Mesenteric fat pad (tissue), 1 donor: ENCODE data around the gene SEH1L. TPM values are rescaled to one million over a fixed set of nuclear protein-coding genes. Genes with fewer than 3 reads are reported as not detected.
"Not testable (repeated sequence)": the region's sequence is repeated elsewhere in the genome, so short reads cannot be mapped to it uniquely, and the experiment has no call there.

Experiments used
- DNase-seq: peaks from one replicate; pipeline ENCODE4 v3.0.0-alpha.2; 2020; ENCODE audit warnings: low spot score
- total RNA-seq: library from RNA; stranded (reverse); fragmentation: NEBNext Ultra II Directional; extraction: Animal tissue kit (Norgen Biotek cat#: 25700); gene quantifications from one replicate; pipeline ENCODE4 v1.2.1, GENCODE V29; 2021
- donor health status: DM: yes; HTN: yes; CAD: no.

SEH1L gene
- total RNA-seq, 1 donor from 2014 or later, result 57.0 TPM

DNA sequence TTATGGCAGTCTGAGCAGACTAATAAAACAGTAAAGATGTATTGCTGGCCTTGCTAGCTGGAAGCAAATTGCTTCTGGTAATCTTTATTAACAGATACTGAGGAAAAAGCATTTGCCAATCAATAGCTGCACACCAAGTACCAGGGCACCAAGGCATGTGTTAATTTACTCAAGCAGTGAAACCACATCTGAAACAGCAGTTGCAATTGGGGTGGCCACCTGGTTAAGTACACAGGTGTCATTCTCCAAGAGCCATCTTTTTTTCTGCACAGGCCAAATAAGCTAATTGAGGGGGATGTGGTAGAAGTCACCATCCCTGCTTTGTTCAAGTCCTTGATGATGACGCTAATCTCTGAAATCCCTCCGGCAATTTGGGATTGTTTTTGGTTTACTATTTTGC is 8.6 kb upstream of the SEH1L start:
- no peak for DNase-seq

DNA sequence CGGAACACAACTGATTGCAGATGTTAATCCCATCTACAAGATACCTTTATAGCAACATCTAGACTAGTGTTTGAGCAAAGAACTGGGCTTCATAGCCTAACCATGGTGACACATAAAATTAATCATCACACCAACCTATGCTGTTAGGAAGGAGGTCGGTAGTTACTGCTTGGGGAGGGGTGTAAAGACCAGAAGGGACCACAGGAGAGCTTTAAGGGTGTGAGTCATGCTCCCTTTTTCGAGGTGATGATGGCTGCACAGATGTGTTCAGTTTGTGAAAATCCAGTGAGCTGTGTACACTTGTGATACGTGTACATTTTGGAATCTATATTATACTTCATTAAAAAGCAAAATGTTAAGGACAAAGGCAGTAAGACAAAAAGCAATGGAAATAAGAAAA is 4.6 kb upstream of the SEH1L start:
- no peak for DNase-seq

DNA sequence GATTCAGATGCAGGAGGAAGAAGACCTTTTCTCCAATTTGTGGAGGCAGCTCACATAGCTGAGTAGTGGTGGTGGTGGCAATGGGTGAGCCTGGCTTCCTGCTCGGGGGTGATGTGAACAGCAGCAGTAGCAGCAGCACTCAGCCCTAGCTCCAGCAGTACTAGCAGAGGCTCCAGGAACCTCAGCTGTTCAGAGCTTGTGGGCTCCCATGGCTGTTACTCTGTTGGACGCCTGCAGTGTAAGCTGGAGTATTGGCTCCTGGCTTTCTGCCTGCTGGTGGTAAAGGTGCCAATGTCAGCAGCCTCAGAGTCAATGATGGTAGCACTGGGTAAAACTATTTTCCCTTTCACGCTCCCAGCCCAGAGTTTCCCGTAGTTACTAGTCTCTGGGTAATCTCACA is 3.1 kb upstream of the SEH1L start:
- no peak for DNase-seq

DNA sequence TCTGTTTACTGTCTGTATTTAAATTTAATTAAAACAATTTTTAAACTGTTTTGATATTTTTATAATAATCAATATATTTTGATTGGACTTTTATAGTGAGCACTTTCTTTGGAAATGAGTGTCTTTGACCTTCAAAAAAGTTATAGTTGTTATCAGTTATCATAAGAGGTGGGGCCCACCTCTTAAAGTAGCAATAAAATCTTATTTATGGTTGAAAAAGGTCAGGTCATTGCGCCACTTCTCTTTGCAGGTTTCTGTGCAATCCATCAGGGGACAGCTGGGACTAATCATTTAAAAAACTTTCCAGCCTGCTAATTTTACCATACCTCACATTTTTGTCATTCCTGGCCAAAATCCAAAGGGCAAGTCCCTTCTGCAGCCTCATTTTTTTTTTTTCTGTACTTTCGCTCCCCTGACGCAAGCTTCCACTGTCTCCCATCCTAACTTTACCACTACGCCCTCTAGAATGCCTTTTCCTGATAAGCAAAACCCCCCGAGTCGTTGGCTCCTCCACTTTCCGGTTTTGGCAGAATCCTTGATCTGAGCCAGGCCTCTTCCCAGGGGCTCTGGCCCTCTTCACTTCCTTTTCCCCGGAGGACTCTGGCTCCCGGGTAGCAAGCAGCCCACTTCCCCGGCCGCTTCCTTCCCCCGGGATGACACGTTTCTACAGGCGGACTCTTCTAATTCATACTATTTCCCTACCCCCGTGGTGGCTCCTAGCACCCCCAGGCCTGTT is 1.1 kb upstream of the SEH1L start:
- no peak for DNase-seq

DNA sequence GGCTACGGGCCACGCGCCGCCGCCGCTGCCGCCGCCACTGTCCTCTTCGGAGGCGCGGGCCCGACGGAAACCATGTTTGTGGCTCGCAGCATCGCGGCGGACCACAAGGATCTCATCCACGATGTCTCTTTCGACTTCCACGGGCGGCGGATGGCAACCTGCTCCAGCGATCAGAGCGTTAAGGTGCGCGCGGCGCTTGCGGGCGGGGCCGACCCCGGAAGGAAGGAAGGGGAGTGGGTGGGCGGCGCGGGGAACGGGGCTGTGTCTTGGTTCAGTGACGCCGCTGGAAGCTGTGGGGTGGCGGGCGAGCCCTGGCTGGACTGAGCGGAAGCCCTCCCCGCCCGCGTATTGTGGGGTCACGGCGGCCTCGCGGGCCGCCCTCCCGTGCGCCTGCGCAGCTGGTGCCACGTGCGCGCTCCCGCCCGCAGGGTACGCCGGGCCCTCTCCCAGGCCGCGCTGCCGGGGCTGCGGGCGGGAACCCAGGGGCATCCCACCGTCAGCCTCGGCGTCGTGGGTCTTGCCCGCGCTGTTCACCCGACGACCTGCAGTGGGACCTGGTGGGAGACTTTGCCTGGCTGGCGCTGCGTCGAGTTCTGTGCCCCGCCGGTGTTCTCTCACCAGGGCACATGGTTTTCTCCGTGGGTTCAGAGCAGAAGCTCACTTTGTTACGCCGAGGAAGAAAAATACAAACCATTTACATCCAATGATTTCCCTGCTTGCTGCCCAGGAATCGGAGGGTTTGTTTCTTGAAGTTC is 416 bp downstream of the SEH1L start:
- DNase-seq, result peak; percentile 97

DNA sequence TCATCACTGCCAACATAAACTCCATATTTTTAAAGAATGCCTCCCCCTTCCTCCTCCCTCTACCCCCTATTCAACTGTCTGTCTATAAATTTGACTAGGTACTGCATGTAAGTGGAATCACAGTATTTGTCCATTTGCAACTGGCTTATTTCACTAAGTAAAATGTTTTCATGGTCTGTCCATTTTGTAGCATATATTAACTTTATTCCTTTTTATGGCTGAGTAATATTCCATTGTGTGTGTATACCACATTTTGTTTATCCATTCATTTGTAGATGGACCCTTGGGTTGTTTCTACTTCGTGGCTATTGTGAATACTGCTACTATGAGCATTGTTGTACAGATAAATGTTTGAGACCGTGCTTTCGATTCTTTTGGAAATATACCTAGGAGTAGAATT is 10.7 kb downstream of the SEH1L start:
- no peak for DNase-seq

DNA sequence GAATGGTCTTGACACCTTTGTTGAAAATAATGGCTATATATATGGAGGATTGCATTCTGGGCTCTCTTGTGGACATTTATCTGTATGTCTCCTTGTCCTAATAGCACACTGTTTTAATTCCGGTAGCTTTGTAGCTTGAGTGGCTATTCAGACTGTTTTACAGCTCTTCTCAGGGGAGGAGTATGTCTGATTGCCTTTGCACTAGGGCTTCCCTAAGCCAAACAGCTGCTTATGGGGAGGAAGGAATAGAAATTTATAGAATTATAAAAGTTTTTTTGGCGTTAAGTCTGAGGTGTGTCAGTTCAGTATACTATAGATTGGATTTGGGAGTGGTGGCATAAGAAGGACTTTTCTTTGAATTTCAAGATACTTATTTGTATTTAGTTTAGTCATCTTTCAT is 12.6 kb downstream of the SEH1L start:
- no peak for DNase-seq

DNA sequence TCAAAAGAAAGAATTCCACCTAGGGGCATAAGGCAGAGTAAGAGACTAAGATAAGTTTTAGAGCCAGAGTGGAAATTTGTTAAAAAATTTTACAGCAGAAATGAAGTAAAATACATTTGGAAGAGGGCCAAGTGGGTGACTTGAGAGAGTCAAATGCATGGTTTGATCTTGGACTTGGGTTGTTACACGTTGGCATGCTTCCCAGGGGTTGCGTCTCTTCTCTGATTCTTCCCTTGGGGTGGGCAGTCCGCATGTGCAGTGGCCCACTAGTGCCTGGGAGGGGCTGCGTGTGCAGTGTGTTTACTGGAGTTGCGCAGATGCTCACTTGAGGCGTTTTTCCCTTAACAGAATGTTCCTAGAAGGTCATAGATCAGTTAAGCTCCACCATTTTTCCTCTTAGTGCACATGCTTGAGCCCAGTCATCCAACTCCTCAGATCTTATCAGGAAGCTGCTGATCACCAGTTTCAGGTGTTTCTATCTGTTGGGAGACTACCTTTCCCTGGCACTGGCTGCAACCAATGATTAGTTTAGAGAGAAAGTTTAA is 13.1 kb downstream of the SEH1L start:
- DNase-seq, result no peak

DNA sequence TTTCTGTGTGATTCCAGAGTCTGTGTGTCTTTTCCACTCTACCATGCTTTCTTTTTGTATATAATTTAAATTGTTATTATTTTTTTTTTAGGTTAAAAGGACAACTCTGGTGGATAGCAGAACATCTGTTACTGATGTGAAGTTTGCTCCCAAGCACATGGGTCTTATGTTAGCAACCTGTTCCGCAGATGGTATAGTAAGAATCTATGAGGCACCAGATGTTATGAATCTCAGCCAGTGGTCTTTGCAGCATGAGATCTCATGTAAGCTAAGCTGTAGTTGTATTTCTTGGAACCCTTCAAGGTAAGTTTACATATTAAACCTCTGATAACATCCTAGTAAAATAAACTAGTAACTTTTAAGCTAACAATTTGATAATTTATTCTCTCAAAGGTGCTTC is 15.3 kb downstream of the SEH1L start:
- no peak for DNase-seq

DNA sequence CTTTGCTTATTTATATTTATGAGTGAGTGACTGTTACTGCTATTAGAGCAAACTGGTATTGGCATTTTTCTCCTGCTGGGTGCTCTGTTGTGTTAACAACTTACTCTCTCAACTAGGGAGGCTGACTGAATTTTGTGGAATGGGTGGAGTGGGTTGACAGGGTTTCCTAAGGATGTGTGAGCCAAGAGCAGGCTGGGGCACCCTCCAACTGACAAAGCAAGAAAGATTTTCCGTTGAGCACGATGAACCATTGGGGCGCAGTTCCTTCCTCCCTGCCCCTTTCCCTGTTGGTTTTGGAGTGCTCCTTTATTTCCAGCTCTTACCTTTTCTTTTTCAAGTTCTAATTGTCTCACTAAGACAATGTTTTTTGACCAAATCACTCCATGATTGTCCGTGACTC is 20.3 kb downstream of the SEH1L start:
- DNase-seq, result no peak

DNA sequence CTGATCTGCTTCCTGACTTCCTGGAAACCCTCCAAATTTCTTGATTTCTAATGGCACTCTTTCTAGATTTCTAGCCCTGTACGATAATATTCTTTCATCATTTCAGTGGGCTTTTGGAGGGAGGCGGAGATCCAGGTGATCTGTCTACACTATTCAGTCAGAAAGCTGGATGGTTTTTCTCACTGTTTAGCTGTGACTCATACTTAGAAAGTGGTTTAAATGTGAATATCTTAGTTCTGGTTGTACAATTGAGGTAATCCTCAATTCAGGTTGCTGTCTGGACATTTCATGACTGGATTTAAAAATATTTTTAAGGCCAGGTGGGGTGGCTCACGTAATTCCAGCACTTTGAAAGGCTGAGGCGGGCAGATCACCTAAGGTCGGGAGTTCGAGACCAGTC is 20.8 kb downstream of the SEH1L start:
- DNase-seq, result no peak

DNA sequence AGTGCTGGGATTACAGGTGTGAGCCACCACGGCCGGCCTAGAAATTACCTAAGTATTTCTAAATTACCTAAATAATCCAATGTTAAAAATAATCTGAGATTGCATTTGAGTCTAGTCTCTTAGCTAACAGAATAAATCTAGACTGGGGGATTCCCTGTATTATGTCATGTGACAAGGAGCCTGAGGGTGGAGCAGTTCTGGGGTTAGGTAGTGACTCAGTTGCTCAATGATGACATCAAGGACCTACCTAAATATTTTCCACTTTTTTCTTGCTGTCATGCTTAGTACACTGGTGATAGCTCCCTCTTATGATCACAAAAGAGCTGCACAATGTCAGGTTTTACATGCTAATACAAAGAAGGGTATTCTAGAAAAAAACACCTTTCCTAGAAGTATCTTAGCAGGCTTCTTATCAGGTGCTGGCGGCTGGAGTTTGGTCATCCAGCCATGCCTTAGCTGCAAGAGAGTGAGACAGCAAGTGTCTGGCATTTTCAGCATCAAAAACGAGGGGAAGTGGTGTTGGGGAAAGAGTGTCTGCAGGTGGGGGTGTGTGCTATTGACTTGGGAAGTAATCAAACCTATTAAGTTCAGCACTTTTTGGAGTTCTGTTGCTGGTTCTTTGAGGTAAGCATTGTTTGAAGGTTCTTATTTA is 25.9 kb downstream of the SEH1L start:
- no peak for DNase-seq

DNA sequence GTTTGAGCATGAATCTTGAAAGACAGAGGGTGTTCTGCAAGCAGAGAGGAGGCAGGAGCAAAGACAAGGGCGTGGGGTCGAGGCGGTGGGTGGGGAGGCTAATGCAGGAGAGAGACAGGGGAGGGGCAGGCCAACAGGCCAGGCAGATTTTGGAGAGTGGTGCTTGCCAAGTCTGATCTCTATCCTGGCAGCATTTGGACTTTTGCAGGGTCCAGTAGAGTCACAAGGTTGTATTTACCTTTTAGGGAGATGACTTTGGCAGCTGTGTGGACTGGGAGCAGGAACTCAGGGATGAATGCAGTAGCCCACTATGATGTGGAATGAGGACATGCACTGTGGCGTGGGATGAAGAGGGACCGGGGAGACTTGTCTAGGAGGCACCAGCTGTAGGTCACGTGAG is 27.7 kb downstream of the SEH1L start:
- DNase-seq, result no peak

DNA sequence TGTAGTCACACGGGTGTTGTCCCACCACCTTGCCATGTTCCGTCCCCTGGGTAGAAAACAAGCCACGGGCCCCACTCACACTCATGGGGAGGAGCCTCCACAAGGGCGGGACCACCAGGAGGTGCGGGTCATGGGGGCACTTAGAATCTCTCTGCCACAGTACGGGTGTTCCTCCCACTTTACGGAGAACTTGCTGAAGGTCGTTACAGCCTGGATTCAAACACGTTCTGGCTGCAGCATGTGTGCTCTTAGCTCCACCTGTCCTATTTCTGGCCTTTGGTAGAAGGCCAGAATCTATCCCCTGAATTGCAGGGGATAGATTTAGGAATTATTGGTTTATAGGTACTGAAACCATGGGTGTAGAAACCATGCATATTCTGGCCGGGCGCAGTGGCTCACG is 28.5 kb downstream of the SEH1L start:
- DNase-seq, result no peak

DNA sequence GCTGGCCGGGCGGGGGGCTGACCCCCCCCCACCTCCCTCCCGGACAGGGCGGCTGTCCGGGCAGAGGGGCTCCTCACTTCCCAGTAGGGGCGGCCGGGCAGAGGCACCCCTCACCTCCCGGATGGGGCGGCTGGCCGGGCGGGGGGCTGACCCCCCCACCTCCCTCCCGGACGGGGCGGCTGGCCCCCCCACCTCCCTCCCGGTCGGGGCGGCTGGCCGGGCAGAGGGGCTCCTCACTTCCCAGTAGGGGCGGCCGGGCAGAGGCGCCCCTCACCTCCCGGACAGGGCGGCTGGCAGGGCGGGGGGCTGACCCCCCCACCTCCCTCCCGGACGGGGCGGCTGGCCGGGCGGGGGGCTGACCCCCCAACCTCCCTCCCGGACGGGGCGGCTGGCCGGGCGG is 32.3 kb downstream of the SEH1L start:
- DNase-seq, result not testable (repeated sequence)

DNA sequence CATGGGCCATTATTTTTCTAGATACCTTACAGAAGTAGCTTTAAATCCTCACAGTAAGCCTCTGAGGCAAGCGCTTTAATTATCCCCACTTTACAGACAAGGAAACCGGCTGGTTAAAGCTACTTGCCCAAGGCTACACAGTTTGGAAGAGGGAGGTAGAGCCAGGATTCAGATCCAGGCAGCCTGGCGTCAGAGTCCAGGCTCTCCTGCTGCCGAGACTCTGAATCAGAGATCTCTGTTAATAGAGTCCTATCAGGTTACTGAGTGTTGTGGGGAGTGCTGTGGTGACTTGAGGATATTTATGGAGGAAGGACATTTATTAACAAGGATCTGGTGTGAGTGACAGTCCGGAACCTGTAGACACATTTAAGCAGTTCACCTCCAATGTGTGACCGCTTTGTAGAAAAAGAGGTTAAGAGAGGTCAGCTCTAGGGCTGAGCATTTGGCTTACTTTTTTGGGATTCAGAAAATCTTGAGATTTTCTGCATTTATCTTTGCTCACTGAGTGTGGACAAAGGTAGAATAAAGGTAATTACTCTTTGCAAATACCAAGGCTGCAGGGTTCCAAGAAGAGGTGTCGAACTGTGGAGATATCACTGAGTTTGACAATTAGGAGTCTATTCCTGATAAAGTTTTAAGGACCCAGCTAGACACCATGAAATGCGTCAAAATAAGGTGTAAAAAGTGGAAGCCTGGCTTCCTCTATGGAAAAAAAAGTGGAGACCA is 41.7 kb downstream of the SEH1L start:
- no peak for DNase-seq

DNA sequence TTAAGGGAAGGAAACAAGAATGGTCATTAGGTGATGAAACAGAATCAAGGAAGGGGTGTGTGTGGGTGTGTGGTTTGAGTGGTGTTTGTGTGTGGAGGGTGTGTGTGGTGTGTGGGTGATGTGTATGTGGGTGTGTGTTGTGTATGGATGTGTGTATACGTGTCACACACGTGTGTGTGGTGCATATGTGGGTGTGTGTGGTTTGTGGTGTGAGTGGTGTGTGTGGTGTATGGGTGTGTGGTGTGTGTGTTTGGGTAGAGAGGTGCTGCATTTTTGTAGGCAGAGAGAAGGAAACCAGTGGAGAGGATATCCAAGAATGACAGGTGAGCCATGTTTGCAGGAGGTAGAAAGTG is 42.3 kb downstream of the SEH1L start:
- DNase-seq, result no peak

DNA sequence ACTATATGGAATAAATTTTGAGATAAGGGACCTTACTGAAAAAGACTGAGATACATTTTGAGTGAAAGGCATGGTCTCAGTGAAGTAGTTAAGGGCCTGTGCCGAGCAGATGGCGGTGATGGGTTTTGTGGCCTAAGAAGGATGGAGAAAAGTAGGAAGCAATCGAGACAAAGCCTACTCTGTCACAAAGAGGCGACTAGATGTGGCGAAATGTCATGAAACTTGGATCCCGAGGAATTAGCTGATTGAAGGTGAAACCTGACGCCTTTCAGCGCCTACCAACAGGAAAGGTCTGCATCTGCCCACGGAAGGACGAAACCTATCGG is 42.8 kb downstream of the SEH1L start:
- DNase-seq, result no peak

DNA sequence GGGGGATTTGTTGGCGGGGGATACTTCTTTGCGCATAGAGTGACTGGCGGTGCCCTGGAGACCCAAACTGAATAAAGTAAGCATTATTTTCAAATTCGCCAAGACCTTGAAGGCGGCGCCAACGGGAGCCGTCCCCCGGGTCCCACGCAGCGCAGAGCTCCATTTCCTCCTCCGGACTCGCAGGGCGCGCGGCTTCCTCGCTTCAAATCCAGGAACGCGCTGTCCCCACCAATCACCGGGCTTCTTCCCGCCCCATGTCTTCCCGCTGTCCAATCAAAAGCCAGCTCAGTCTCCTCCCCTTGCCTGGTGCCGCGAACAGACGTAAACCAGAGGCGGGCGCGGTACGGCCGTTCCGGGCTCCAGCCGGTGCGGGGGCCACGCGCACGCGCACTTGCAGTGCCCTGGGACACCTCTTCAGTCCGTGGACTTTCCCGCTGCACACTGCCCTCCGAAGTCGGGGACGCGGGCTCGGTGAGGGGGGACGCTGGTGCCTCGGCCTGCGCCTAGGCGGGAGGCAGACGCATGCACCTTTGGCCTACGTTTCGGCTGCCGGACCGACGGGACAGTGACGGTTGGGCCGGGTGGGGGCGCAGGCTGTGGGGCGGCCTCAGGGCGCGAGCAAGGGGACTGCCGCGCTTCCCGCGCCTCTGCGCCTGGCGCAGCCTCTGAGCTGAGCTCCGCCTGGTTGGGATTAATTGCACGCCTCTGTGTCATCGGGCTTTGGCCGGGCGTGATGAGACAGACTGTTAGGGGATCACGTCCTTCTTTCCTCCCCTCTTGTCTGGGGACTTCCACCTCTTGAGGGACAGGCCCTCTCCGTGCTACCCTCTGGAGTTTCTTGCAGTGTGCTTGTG is 43.4 kb downstream of the SEH1L start, which contains the start of gene CEP192:
CEP192 (plus strand) TSS at position 396 of the 854 bp plus-strand sequence. CDS start 8,063 bp downstream, outside the sequence.
- DNase-seq, result peak; percentile 98

DNA sequence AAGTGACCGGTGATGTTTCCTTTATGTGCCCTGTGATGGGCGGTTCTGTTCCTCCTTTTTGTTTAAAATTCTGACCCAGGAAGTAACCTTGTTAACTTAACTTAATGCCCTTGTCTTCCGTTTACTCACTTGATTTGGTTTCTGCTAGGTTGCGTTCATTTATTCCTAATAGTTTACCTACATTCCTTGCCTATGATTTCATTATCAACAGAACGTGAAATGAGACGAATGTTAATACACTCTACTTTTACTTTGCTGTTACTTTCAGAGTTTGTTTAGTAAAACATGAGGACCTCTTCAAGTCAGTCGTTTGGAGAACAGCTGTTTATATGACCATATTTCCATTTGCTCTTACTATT is 44.0 kb downstream of the SEH1L start:
- no peak for DNase-seq

DNA sequence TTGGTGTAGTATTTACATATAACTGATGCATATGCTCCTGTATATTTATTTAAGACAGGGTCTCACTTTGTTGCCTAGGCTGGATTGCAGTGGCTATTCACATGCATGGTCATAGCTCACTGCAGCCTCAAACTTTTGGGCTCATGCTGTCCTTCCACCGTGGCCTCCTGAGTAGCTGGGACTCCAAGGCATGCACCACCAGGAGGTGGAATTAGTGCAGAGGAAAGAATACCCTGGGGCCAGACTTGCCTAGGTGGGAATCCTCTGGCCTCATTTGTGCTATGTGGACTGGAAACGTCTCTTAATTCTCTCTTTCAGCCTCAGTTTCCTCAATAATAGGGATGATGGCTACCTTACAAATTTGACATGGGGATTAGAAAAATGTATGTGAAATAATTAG is 45.6 kb downstream of the SEH1L start:
- DNase-seq, result no peak
